ENCODE results near the gene PAX8.
"Not testable (repeated sequence)": the region's sequence is repeated elsewhere in the genome, so short reads cannot be mapped to it uniquely, and the experiment has no call there.

The PAX8 gene

DNA sequence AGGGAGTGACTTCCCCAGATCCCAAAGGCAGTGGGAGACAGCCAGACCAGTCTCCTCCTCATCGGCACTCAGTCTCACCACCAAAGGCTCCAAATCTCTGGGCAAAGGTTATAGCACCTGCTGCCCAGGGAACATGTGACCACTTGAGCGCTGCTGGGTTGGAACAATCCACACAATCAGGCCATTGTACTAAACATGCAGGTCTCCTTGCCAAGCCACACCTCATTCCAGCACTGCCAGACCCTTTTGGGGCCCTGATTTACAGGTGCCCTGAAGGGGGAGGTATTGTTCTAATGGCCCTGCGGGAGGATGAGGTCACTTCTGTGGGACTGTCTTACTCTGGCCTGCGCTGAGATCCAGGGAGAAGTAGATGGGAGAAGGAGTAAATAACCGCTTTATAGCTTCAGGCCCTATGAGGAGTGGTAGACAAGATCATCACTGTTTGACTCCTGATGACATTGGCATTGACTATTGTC, 10.0 kb upstream of the PAX8 start:
- DNase-seq (ENCODE audit: low read depth) = not testable (repeated sequence)

GRCh38 chr2:113288117-113288673, 9.5 kb upstream of the PAX8 start:
- DNase-seq (ENCODE audit: low read depth) = not testable (repeated sequence)

GRCh38 chr2:113285816-113286215, 7.1 kb upstream of the PAX8 start:
- DNase-seq (ENCODE audit: low read depth) = no peak

- not testable (repeated sequence) for DNase-seq (ENCODE audit: low read depth)
Observed at GRCh38 chr2:113284999-113285398, 6.3 kb upstream of the PAX8 start.

DNA sequence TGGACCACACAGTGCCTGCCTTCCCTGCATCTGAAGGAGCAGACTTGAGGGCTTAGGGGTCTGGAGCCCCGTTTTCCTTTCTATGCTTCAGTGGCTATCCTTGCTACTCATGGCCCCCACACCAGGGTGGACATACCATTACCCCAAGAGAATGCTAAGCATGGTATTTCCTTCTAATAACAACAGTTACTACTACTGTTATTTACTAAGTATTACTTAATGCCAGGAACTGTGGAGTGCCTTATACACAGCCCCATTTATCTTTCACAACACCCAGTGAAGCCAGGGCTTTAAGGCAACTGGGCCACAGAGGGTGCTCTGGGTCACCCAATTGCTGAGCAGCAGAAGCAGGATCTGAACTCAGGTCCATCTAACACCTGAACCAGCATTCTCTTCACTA, 5.8 kb upstream of the PAX8 start:
- no peak for DNase-seq (ENCODE audit: low read depth)

GRCh38 chr2:113283704-113284284, 5.1 kb upstream of the PAX8 start:
- no peak for DNase-seq (ENCODE audit: low read depth)

DNA sequence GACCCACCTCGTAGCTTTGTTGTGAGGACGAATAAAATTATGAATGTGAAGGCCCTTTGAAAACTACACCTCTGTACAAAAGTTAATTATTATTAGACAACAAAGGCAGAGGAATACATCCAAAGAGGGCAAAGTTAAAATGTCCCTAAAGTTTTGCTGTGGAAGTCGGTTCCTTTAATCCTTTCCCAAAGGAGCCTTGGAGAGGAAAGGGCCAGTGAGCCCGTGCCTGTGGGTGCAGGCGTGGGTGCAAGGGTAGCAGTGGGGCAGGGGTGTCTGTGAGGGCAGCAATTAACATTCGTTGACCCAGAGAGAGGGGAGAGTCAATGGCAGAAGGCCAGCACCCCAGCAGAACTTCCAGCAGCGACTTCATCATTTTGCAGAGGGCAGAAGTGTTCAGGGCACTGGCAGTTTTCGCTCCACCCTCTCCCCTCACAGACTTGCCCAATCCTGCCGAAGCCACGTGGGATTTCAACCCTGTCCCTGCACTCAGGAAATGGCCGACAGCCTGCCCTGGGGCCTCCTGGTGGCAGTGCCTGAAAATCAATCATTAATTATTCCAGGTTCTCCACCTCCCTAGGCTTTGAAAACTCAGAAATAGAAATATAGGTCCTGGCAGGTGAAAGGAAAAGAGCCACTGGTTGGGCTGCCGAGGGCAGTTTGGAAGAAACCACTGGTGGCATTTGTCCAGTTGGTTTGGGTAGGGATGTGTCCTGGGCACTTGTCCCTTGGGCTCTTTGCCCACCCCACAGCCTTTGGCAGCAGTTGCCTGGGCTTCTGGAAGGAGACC, 4.2 kb upstream of the PAX8 start:
- DNase-seq (ENCODE audit: low read depth) = no peak

GRCh38 chr2:113281910-113282746, 3.4 kb upstream of the PAX8 start:
- no peak for DNase-seq (ENCODE audit: low read depth)

DNA sequence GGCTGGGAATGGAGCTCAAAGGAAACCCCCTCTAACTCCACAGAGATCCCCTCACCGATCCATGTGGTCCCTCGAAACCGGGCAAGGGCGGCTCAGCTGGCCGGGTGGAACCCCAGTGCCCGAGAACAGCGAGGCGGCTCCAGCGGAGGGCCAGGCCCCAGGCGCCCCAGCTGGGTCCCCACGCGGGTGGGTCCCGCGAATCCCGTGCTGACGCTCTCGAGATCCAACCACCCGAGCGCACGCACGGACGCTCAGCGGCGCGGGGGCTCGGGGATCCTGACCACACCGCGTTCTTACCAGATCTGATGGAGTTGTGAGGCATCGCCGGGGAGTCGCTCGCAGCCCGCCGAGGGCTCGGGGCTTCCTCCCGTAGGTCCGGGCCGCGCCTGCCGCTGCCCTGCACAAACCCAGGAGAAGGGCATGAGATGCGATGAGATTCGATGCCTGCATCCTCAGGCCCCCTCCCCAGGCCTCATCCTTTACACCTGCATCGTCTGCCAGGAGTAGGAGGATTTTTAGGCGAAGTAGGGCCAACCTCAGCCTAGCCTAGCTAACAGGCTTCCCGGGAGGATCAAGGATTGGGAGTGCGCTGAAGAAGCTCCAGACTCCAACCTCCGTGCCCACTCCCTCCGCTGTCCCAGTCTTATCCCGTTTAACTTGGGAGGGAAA, 514 bp downstream of the PAX8 start:
- DNase-seq (ENCODE audit: low read depth) = no peak

GRCh38 chr2:113277474-113278072, 1.1 kb downstream of the PAX8 start:
- no peak for DNase-seq (ENCODE audit: low read depth)

- no peak for DNase-seq (ENCODE audit: low read depth)
Observed at GRCh38 chr2:113276761-113277425, 1.8 kb downstream of the PAX8 start.

- DNase-seq (ENCODE audit: low read depth) = no peak
Observed at GRCh38 chr2:113276216-113276760, 2.4 kb downstream of the PAX8 start.

- DNase-seq (ENCODE audit: low read depth) = no peak
Observed at GRCh38 chr2:113275556-113276215, 3.0 kb downstream of the PAX8 start.

GRCh38 chr2:113274432-113274831, 4.3 kb downstream of the PAX8 start:
- DNase-seq (ENCODE audit: low read depth) = no peak

GRCh38 chr2:113273981-113274380, 4.7 kb downstream of the PAX8 start:
- DNase-seq (ENCODE audit: low read depth) = no peak

- no peak for DNase-seq (ENCODE audit: low read depth)
Observed at GRCh38 chr2:113273027-113273551, 5.6 kb downstream of the PAX8 start.

DNA sequence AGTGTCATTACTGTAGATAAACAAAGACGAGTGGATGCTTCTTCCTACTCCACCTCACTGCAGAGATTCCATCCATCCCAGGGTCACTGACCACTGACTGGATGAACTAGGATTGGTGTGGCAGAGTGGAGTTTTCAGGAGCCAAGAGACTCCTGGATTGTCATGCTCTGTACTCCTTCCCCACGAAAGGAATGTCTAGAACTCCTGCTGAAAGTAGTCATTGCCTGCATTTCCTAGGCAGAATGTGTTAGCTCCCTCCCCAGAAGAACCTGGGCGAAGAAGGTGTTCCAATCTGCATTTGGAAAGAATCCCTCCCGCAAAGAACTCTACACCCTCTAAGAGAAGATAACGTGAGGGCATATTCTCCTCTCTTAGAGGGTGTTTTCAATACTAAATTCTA, 6.2 kb downstream of the PAX8 start:
- DNase-seq (ENCODE audit: low read depth) = no peak

GRCh38 chr2:113268621-113269360, 9.9 kb downstream of the PAX8 start:
- DNase-seq (ENCODE audit: low read depth) = no peak

- no peak for DNase-seq (ENCODE audit: low read depth)
Observed at GRCh38 chr2:113266431-113266830, 12.3 kb downstream of the PAX8 start.
